HK-2 (cell line): ENCODE data around the gene KRIT1.
"Not testable (repeated sequence)": the region's sequence is repeated elsewhere in the genome, so short reads cannot be mapped to it uniquely, and the experiment has no call there.

Experiments used
- DNase-seq: peaks from one replicate; pipeline ENCODE4 v3.0.0-alpha.2; 2018; ENCODE audit not compliant: unreplicated experiment

Gene KRIT1

DNA sequence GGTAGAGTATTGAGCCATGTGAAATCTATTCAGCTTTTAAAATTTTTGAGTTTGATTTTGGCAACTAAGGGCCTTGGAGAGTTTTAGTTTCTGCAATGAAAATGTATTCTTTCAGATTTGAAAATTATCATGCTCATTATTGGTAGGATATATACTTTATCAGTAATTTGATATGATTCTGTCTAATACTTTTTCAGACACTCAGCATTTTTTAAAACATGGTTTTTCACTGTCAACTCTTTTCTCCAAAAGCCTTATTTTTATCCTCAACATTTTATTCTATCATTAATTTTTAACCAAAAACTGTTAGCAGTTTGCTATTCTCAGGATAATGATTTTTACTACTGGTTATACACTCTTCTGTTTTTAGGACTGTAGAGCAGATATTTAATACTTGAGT, 4.9 kb upstream of the KRIT1 start:
- DNase-seq, result no peak

GRCh38 chr7:92246360-92247101, 817 bp upstream of the KRIT1 start:
- DNase-seq, result peak; percentile 34

DNA sequence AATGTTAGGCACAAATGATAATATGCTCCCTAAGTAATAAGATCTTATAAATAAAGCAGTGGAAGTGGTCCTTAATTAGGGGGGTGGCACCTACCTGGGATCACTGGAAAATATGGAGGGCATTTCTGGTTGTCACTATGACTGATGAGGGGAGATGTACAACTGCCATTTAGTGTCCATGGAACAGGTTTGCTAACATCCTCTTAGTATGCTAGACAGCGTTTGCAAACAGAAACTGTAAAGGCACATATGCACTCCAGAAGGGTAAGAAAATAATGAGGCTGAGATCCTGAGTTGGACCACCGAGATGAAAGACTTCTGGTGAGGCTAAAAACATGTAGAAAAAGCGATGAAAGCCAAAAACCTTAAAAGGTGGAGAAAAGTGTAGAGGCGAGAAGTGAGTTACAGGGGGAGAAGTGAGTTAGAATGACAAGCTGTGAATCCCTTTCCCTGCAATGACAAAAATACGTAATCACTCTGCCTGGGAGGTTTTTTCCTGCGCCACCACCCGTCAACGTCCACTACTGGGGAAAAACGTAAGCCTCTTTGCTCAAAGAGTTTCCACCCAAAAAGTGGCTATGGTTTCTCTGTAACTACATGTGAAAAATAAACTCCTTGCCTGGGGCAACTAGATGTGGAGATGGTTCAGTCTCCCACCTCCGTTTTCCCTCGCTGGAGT, 767 bp downstream of the KRIT1 start:
- DNase-seq, result no peak

DNA sequence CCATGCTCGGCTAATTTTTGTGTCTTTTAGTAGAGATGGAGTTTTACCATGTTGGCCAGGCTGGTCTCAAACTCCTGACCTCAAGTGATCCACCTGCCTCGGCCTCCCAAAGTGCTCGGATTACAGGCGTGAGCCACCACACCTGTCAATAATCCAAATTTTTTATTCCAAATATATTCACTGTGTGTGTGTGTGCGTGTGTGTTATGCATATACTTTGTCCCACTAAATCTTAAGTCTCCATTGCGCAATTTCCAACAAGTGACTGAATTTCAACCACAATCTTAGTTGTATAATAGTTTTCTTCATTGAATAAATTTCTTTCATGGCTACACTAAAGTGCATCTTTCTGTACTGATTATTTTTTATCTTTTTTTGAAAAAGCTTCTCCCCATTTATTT, 2.7 kb downstream of the KRIT1 start:
- no peak for DNase-seq

DNA sequence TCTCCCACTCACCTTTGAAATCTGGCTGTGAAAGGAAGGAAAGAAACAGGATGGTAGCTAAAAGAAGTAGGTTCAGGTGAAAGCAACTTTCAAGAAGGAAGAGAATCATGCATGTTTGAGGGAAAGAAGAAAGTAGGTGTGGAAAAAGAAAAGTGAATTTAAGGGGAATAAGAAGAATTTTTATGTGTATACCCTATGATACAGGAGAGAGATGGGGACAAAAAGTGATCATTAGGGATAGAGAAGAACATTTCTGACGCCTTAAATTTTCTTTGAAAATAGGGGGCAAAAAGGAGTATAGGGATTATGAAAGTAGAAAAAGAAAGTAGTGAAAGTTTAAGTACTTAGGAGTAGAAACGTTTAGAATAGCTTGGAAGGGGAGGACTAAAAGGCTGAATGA, 15.2 kb downstream of the KRIT1 start:
- no peak for DNase-seq

DNA sequence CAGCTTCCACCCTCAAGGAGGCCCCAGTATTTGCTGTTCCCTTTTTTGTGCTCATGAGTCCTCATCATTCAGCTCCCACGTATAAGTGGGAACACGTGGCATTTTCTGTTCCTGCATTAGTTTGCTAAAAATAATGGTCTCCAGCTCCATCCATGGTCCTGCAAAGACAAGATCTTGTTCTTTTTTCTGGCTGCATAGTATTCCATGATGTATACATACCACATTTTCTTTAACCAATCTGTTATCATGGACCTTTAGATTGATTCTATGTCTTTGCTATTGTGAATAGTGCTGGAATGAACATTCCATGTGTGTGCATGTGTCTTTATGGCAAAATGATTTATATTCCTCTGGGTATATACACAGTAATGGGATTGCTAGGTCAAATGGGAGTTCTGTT, 17.0 kb downstream of the KRIT1 start:
- no peak for DNase-seq

GRCh38 chr7:92228100-92228499, 17.6 kb downstream of the KRIT1 start:
- no peak for DNase-seq

DNA sequence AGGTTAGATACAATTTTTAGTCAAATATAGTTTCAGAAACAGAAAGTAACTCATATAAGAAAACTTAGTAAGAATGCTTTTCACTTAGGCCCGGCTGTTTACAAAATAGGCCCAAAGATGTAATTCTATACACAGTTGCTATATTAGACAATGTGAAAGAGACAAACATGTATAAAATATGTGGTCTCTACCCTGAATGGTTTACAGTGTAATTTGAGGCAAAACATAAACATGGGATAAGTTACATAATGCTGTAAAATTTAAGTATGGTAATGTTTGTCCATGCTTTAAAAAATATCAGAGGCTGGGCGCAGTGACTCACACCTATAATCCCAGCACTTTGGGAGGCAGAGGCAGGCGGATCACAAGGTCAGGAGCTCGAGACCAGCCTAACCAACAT, 18.7 kb downstream of the KRIT1 start:
- DNase-seq, result no peak

- no peak for DNase-seq
Observed at GRCh38 chr7:92221766-92222165, 23.9 kb downstream of the KRIT1 start.

DNA sequence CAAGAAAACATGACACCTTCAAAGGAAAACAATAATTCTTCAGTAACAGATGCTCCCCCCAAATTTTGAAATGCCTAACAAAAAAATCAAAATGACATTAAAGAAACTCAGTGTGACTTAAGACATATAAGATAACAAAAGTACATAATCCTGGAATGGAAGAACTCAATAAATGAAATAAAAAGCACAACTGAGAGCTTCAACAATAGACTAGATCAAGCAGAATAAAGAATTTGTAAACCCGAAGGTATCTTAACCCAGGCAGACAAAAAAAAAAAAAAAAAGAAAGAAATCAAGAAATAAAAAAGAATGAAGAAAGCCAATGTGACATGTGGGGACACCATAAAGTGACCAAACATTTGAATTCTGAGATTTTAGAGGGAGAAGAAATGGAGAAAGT, 39.0 kb downstream of the KRIT1 start:
- no peak for DNase-seq

DNA sequence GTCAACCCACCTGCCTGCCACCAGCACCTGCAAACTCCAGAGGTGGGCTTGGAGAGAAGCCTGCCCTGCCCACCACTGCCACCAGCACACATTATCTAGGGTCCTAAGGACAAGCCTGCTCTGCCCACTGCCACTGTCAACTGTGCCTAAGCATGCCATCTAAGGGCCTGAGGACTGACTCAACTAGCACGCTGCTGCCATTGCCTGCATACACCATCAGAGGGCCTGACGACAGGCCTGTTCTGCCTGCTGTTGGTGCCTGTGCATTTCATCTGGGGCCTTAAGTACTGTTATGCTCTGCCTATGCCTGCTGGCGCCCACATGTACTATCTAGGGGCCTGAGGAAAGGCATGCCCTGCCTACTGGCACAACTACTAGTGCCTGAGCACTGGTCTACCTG, 39.7 kb downstream of the KRIT1 start:
- DNase-seq, result no peak

DNA sequence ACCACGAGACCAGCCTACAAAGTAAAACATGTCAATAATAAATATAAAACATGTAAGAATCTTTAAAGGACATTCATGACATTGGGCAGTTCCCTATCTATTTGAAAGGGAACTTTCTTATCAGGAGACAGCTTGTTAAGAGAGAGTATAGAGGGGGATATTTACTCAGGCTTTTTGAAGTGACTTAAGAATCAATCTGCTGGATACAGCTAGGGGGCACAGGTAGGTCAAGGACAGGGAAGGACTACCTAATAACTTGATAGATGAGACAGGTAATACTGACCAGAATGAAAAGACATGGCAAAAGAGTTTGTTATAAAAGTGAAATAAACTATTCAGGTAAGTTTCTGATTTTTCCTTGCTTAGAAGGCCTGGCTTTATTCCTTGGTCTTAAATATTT, 44.9 kb downstream of the KRIT1 start:
- no peak for DNase-seq

- DNase-seq, result no peak
Observed at GRCh38 chr7:92192326-92192725, 53.4 kb downstream of the KRIT1 start.

DNA sequence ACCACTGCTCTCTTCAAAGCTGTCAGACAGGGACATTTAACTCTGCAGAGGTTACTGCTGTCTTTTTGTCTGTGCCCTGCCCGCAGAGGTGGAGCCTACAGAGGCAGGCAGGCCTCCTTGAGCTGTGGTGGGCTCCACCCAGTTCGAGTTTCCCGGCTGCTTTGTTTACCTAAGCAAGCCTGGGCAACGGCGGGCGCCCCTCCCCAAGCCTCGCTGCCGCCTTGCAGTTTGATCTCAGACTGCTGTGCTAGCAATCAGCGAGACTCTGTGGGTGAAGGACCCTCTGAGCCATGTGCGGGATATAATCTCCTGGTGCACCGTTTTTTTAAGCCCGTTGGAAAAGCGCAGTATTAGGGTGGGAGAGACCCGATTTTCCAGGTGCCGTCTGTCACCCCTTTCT, 56.5 kb downstream of the KRIT1 start:
- not testable (repeated sequence) for DNase-seq

DNA sequence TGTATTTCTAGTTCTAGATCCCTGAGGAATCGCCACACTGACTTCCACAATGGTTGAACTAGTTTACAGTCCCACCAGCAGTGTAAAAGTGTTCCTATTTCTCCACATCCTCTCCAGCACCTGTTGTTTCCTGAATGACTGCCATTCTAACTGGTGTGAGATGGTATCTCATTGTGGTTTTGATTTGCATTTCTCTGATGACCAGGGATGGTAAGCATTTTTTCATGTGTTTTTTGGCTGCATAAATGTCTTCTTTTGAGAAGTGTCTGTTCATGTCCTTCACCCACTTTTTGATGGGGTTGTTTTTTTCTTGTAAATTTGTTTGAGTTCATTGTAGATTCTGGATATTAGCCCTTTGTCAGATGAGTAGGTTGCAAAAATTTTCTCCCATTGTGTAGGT, 61.4 kb downstream of the KRIT1 start:
- DNase-seq, result not testable (repeated sequence)

- DNase-seq, result peak; percentile 86
Observed at GRCh38 chr7:92178928-92179924, 66.5 kb downstream of the KRIT1 start, which contains the start of gene LRRD1. Gene LRRD1, minus strand, starts transcription at chr7:92179142. Its CDS starts 13,940 bp downstream, at chr7:92165202.

DNA sequence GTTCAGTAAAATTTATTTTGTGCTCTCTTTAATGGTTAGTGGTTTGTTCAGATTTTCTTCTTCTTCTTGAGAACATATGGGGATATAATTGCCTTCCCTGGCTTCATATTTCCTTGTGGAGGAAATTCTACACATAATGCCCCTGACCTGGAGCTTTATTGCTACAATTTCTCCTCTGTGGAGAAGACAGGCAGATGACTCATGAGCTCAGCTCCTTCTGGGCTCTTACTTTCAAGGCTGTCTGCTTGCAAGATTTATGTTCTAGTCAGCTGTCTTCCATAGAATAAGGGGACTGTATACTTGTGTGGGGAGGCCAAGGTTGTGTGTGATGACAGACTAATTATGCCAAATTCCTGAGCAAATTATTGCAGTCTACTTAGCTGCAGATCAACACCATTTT, 68.4 kb downstream of the KRIT1 start:
- DNase-seq, result no peak

DNA sequence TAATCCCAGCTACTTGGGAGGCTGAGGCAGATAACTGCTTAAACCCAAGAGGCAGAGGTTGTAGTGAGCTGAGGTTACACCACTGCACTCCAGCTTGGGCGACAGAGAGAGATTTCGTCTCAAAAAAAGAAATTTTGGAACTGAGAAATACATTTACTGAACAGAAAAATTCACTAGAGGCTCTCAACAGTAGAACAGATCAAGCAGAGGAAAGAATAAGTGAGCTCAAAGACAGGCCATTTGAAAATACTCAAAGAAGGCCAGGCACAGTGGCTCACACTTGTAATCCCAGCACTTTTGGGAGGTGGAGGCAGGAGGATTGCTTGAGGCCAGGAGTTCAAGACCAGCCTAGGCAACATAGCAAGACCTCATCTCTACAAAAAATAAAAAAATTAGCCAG, 76.2 kb downstream of the KRIT1 start:
- not testable (repeated sequence) for DNase-seq

DNA sequence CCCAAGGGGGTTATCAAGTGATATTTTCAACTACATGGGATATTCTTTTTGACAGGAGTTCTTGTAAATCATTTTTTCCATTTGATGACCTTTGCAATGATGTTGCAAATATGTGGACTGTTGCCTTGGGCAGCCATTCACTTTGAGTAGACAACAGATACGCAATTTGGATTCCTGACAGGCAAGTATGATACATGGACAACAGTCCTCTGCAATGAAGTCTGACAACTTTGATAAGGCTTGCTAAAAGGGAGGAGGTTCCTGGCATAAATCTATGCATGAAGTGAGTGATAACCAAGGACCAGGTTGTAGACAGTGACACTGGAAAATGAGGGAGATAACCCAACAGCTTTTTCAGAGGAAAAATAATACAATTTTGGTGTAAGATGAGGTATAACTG, 84.4 kb downstream of the KRIT1 start:
- DNase-seq, result no peak

DNA sequence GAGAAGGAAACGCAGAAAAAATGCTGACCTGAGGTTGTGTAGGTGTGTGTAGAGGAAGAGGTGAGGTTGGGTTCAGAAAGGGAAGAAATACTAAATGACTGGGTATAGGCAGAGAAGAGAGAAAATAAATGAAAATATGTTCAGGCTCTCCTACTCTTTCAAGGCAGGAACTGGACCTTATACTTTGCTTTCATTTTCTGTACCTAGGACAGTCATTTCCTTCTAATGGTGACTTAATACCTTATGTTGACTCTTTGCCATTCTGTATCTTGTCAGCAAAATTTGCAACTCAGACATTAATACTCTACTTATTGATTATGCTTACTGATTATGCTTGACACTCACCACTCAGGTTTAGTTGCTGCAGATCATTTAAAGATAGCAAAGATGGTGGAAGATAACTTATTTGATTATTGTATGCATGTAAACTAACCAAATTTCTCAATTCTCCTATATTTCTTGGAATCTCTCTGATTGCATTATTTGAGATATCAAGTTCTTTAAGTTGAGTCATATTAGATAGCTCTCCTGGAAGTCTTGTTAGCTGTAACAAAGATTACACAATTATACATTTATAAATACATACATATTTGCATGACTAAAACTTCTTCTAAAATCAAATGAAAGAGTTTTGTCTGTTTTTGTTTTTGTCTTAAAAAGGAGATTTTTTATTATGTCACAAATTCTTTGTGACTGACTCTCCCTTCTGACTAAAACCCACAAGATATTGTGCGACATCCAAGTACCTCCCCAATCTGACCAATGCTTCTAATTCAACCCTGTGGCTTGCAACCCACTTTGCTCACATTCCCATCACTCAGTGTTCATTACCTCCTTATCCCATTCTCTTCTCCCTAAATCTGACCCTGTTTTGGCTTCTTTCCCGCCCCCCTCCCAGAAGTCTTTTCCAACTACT, 86.8 kb downstream of the KRIT1 start:
- DNase-seq, result no peak

DNA sequence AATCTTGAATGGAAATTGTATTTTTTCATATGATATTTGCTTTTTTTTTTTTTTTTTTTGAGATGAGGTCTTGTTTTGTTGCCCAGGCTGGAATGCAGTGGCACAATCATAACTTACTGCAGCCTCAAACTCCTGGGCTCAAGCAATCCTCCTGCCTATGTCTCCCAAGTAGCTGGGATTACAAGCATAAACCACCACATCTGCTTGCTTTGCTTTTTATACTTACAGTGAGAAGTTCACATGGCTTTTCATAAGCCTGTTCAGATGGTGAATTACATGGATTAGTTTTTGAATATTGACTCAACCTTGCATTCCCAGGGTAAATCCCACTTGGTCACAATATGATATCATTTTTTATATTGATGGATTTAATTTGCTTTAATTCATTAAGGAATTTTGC, 88.7 kb downstream of the KRIT1 start:
- no peak for DNase-seq
